Kidney tubule cell (primary cell): Measurements from ENCODE around the gene INSC.

ENCODE experiments used
- DNase-seq: peaks from one replicate; pipeline ENCODE4 v3.0.0-alpha.2; 2018; ENCODE audit warnings: low spot score

INSC gene

DNA sequence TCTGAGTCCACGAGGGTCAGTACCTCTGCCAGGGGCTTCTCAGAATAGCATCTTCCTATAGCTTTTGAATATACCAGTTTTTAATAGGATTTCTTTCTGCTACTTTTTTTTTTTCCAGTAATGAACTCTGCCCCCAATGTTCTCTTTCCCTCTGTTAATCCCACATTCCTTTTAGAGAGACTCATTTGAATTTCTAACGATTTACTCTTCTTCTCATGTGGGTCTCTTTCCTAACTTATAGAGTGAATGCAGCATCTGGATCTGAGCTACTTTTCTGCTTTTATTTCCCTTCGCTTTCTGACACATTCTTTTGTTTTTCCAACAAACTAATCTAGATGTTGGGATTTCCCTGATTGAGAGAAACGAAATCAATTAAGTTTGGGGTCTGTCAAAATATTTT lies 71.4 kb downstream of the INSC start:
- DNase-seq, result no peak

DNA sequence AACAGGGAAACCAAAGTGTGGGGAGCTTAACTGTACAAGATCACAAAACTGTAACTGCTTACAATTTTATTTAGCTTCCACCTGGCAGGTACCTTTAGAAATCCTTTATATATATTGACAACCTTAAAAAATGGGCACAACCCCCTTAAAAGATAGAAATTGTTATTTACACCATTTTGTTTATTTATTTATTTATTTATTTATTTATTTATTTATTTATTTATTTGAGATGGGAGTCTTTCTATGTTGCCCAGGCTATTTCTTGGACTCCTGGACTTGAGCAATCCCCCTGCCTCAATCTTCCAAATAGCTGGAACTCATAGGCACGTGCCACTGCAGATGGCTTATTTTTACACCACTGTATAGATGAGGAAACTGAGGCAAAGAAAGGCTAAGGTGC lies 74.5 kb downstream of the INSC start:
- DNase-seq, result no peak

DNA sequence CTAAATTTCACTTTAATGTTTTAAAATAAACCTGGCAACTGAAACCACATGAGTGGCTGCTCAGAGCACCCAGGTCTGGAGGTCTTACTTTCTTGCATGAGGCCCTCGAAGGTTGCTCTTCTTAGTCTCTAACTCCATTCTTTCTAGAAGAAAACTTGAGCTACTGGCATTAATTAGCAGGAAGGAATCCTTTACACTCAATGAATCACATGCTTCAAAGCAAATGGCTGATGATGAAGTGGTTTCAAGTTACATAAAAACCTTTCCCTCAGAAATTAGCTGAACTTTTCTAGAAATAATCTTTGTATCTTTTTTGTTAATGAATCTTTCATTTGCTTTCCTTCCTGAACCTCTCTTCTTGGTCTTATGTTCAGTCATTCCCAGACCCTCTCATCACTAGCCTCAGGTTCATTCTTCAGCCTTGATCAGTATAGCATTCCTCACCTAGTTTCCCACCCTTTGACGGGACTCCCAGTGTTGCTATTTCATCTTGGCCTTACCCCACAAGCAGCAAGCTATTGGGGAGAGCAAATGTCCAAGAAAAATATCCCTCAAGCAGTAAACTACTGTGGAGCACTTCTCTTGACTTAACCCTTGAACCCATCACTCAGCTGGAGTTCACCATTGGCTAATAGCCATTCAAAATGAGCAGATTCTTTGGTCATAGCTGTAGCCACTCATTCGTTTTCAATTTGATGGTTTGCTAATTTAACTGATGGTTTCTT lies 75.1 kb downstream of the INSC start:
- DNase-seq, result no peak

DNA sequence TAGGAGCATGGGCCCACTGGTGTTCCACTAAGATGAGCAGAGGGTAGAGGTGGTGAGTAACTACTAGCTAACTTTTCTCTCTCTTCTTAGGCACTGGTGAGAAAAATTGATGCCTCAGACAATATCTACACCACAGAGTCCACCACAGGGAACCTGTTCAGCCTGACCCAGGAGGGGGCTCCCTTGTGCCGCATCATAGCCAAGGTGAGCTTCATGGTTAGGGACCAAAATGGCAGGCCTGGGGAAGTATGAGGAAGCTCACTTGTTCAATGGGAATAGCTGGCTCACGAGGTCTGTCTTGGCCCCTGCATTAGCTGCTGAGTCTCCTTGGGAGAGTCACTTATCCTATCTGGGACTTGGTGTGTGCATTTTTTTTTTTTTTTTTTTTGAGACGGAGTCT lies 75.9 kb downstream of the INSC start:
- DNase-seq, result no peak

DNA sequence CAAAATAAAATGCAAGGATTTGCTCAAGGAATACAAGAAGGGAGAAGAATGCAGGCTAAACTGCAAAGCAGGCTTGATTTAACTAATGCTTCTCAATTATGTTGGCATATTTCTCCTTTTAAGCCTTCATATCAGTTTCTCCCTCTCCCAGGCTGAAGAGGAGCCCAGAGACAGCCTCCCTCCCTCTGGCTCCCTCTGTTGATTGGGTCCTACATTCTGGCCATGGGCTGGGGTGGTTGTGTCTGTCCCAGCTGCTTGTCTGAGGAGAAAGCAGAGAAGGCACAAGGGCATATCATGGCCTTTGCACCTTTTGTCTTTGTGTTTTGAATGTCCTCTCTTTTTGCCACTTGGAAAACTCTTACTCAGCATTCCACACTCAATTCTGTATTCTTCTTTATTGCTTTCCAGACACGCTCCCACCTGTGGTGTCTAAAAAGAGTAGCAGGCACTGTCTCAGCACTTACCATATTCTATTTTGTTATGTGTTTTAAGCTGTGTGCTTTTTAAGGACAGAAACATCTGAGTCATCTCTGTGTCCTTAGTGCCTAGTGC lies 77.4 kb downstream of the INSC start:
- DNase-seq, result no peak

DNA sequence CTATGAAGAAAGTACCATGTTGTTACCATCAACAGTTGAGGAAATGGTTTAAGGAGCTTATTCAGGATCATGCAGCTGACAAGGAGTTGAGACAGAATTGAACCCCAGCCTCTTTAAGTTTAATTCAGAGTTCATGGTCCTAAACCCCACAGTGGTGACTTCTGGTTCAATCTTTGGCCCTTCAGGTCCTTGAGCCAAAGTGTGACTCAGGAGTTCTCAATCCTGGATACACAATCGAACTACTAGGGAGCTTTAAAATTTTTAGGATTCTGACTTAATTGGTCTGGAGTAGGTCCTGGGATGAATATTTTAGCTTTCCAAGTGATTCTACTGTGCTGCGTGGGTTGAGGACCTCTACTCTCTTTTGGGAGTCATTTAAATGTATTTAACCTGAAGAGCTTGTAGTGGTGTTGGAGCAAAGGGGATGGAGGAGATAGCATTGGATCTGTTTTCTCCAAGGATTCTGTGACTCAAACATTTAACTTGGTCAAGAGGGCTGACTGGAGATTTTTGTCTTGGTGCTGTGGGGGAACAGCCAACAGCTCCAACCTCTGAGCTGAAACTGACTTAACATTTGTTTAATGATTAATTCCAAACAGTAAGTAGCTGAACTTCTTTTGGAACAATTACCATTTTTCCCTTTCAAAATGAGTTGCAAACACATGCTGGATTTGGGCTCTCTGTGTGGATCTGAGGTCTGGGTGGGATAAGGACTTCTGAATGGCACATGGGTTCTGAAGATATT lies 80.1 kb downstream of the INSC start:
- DNase-seq, result peak; percentile 86

DNA sequence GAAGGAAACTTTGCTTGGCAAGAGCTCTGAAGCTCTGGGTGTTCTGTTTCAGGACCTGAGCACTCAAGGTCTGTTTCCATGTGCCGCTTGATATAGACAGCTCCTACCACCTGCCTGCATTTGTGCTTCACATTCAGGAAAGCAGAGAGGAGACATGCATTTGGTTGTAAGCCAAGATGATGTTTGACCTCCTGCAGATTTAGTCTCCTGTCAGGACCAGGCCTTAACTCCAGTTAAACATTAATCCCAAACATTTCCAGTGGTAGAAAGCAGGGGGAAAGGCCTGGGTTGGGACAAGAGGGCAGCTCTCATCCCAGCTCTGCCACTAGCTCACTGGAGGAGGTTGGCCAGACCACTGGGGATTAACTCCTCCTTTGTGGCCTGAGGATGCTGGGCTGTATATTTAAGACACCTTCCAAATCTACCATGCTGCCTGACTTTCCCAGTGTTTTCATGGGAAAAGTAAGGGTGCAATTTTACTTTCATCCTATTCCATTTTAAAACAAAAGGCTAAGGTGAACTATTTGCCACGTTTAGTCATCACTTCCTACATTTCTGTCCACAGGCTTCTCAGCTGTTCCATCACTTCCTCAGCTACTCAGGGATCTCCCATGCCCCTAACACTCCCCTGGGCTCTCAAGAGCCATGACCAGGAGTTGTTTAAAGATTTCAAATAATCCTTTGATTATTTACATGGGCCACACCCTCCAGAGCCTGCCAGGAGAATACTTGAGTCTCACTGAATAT lies 80.9 kb downstream of the INSC start:
- DNase-seq, result peak; percentile 85

DNA sequence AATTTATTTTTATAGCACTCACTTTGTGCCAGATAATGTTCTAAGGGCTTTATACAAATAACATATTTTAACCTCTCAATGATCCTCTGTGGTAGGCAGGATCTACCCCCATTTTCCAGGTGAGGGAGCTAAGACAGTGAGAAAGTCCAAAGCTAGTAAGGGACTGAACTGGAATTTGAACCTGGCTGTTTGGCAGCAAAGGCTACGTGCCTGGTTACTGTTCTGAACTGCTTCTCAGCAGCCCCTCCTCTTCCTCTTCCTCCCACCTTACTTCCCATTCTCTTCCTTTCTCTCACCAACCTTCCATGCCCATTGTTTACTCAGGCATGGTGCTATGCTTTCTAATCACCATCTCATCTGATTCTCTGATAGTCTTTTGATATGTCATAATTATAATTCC lies 82.0 kb downstream of the INSC start:
- DNase-seq, result no peak

DNA sequence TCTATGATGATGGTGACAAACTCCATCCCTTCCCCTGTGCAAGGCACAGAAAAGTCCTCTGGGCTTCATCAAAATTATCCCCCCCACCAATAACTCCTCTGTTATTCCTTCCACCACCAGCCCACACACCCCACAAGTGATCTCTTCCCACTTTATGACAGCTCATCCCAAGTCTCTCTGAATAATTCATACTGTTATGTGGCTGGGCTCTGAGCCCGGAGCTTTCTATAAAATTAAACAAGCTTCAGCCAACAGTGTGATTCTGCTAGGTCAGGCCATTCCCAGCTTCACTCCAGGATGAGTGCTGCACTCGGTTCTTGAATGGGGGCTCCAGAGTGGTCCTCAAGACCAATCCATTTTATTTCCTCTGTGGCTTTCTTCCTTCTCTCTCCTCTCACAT lies 83.0 kb downstream of the INSC start:
- no peak for DNase-seq

DNA sequence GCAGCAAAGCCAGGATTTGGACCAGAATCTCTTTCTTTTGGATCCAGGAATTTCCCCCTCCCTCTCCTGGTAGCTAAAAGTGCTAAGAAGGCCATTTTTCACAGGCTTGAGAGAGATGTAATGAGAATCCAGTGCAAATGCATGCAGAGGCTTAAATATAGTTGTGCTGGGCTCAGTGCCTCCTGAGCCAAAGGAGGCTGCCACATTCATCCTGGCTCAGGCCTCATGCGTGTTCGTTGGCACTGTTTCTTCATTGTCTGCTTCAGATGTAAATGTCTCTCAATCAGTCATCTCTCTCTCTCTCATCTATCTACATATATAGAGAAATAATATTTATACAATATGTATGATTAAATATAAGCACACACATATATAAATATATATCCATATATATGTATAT lies 83.6 kb downstream of the INSC start:
- no peak for DNase-seq

DNA sequence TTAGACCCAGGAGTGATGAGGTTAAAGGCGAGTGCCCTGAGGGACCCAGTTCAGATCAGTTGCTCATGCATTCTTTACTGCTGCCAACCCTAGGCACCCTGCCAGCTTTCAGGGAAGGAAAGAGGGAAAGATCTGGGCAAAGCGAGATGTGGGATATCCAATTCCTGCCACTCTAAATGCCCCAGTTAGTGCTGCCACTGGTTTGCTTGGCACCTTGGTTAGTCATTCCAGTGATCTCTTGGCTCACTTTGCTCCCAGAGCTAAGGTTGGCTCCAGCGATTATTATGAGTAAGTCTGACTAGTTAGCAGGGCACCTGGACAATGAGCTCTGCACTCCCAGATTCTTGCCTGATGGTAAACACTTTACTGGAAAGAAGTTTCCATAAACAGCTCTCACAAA lies 85.0 kb downstream of the INSC start:
- peak; percentile 87 for DNase-seq

DNA sequence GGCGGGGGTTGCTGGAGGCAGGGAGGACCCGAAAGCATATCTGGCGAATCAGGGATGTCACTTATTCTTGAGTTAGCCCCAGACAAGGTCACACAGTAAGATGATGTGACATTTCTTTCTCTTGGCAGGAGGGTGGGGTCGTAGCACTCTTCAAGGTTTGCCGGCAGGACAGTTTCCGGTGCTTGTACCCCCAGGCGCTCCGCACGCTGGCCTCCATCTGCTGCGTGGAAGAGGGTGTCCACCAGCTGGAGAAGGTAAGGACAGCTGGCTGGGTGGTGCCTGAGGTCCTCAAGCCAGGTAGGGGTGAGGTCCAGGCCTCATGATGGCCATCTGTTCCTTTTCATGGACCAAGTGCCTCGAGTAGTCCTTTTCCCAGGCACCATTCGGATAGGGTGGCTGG lies 86.0 kb downstream of the INSC start:
- no peak for DNase-seq

DNA sequence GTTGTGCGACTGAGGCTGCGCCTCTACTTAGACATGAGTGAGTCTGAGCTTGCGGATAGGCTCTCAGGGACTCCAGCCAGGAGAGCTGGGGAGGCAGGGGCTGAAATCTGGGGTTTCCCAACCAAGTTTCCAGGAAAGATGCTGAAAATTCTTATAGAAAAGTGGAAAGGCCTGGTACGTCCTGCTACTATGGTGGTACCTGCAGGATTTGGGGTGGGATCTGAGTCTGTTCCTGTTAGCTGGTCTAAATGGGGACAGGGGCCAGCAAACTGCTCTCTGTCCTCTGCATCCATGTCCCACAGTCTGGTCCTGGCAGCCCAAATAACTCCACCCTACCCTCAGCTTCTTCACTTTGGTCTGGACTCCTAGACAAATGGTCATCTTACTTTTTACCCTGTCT lies 86.9 kb downstream of the INSC start:
- DNase-seq, result no peak

DNA sequence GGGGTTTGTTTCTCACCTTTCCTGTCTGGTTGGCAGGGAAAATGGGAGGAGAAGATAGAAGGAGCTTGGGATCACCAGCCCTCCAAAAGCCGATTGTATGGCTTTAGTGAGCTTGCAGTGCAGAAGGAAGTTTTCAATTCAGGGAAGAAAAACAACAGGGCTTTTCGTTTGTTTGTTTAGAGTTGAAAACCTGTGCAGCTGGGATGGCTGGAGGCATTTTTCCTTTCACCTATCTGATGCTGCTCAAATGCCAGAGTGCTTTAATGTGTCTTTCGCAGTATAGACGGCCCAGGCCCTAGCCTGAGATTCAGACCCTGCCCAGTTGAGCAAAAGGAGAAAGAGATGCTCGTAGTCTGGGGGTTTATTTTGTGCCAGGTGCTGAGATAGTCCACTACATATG lies 87.9 kb downstream of the INSC start:
- DNase-seq, result no peak

DNA sequence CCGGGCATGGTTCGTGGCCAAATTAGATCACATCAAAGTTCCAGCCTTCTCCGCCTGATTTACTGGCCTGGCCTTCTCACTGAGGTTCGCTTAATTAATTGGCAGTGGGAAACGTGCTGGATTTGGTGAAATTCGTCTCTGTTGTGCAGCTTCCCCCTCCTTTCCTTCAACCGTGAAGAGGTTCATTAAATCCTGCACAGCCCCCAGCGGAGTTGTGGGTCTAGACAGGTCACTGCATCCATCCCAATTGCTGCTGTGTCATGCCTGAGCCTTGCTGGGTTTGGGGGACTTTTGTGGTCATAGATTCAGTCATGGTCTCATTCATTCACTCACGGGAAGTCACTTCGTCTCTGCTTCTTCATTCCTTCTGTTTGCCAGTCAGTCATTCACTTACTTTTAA lies 90.0 kb downstream of the INSC start:
- DNase-seq, result peak; percentile 59

DNA sequence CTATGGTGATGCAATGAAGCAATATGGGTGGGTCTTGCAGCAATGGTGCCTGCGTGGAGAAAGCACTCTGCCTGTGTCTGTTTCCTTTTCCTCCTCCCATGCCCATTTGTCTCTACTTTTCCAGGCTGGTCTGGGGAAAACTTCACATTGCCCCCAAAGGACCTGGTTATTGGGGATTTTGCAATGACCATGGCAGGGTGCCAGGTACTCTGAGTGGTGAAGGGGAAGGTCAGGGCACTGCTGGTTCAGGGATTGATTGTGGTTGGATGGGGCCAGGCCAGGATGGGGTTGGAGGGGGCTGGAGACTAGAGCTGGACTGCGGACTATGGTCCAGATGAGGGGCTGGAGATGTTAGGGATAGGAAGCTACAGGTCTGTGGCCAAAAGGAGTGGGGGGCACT lies 92.1 kb downstream of the INSC start:
- DNase-seq, result no peak

DNA sequence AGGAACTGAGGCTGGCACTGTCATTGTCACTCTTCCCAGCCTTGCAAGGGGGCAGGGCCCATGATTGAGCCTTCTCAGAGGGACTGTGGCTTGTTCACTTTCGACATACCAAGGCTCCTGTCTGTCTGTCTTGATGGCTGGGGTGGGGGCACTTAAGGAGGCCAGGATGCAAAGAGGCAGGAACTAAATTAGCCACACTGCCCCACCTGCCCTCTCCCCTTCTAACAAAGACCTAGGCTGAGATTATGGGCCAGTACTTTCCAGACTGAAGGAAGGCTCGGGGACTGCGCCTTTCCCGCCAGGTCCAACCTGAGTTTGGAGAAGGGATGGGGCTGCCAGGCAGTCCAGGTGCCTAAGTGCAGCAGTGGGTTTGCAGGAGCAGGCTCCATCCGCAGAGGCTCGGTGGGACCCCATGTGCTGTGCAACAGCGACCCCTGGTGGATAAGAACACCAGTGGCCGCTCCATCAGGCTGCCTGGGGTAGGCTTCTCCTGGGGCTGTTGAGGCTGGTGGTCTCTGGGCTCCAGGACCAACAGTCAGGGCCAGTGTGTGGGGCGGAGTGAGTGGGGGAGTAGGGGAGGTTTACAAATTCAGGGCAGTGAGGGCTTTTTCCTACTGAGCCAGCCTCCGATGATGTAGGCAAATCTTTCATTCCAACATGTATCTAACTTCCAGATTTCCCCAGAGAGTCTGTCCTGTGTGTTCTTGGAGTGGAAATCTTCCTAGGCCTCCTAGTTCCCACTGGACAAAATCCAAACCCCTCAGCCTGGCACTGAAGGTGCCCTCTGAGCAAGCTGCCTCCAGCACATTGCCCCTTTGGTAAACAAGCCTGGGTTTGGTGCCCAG lies 93.9 kb downstream of the INSC start:
- peak; percentile 69 for DNase-seq

DNA sequence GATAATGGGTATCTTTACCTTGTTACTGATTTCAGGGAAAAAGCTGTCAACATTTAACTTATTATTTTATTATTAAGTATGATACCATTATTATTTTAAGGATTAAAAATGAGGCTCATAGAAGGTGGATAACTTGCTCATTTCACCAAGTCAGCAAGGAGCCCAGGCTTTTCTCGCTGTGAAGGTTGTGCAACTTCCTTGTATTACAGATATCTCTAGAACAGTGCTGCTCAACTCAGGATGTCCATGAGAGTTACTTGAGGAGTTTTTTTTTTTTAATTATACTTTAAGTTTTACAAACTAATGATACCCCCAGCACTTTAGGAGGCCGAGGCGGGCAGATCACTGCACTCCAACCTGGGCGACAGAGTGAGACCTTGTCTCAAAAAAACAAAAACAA lies 98.2 kb downstream of the INSC start:
- DNase-seq, result no peak

DNA sequence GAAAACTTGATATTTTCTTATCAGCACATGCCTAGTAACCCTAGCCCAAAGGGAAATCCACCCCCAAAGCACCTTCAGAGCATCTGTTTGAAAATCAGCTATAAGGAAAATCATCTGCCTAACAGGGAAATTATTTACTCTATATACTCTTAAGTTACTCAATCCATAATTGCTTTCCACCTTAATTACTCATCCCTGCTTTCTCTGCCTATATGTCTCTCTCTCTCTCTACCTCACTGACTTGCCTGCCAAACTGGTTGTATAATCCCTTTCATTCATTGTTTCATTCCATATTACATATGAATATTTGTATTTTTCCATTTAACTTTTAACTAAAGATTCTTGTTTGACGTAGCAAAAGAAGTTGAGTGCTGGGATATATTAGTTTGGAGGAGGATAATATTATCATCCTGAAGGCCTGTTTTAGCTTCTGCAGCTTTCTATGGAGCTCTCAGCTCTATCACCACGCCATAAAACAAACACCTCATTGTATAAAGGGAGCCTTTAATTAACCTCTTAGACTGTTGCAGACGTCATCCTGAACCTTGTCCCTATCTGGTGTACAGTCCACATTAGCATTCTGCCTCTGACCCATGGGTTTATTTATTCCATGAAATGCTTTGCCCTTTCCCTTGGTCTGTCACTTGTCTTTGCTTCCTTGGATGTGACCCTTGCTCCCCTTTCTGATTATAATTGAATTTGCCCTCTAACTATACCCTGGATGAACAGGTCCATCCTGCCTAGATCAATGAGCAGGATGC lies 98.9 kb downstream of the INSC start:
- DNase-seq, result no peak

DNA sequence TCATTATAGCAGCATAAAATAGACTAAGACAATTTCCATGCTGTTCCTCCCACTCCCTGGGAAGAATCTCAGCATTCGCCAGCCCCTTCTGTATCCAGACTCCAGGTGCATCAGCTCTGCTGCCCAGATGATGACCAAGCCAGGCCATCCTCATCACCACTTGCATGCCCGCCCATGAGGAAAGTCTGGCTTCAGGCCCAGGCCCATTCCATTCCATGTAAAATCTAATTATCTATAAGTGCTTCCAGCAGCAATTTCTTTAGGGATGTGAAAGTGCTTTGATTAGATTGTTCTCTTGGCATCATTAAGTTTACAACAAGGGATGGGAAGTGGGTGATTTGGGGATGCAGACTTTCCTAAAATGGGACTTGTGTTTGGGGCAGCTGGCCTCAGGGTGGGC lies 100.3 kb downstream of the INSC start:
- DNase-seq, result no peak

DNA sequence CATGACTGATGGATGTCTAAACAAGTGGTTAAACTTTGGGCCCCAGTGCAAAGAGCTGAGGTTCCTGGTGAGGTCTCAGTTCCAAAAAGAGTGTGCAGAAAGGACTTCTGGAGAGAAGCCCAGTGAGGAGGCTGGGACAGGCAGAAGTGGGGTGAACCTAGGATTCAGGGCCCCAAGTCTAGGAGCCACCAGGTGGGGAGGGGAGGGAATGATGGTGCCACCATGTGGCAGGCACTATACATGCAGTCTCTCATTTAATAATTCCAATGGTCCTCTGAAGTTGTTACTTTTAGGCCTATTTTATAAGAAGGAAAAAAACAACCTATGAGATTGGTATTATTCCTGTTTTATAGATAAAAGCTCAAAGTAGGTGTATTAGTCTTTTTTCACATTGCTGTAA lies 102.0 kb downstream of the INSC start:
- no peak for DNase-seq
